Fibroblast of pulmonary artery (primary cell): Measurements from ENCODE around the gene TTR.

Experiments
- DNase-seq: peaks from one replicate; pipeline ENCODE4 v3.0.0-alpha.2; 2010; ENCODE audit warnings: low read depth
- H3K4me3 ChIP-seq: replicated peaks from 2 replicates; pipeline ENCODE4 v1.5.1; 2011; ENCODE audit warnings: low read depth, mild to moderate bottlenecking, control low read depth, low read length, moderate library complexity
- CTCF ChIP-seq: IDR thresholded peaks from 2 replicates; pipeline ENCODE4 v1.5.1; 2011; ENCODE audit warnings: mild to moderate bottlenecking, control low read depth, low read length, inconsistent platforms; ENCODE audit errors: missing control alignments

TTR gene

GRCh38 chr18:31618801-31619200, 27.1 kb downstream of the TTR start:
- DNase-seq = no peak
- no peak for TF ChIP-seq CTCF

GRCh38 chr18:31619291-31619690, 27.6 kb downstream of the TTR start:
- H3K4me3 ChIP-seq = no peak overlapping the region
- no peak for DNase-seq
- TF ChIP-seq CTCF = no peak

More at GRCh38 chr18:31618801-31619200, 27.1 kb downstream of the TTR start:
- no peak overlapping the region for H3K4me3 ChIP-seq

- TF ChIP-seq CTCF = no peak
- no peak overlapping the region for H3K4me3 ChIP-seq
Observed at GRCh38 chr18:31624892-31625640, 33.4 kb downstream of the TTR start.

GRCh38 chr18:31626409-31626808, 34.7 kb downstream of the TTR start:
- TF ChIP-seq CTCF = no peak
- H3K4me3 ChIP-seq = no peak overlapping the region
- DNase-seq = no peak

More at GRCh38 chr18:31624892-31625640, 33.4 kb downstream of the TTR start:
- DNase-seq = no peak

GRCh38 chr18:31630549-31630948, 38.9 kb downstream of the TTR start:
- no peak for TF ChIP-seq CTCF
- no peak for DNase-seq

GRCh38 chr18:31631526-31631925, 39.8 kb downstream of the TTR start:
- DNase-seq = no peak
- H3K4me3 ChIP-seq = no peak overlapping the region
- TF ChIP-seq CTCF = no peak

More at GRCh38 chr18:31630549-31630948, 38.9 kb downstream of the TTR start:
- H3K4me3 ChIP-seq = no peak overlapping the region

- DNase-seq = no peak
- H3K4me3 ChIP-seq = no peak overlapping the region
- no peak for TF ChIP-seq CTCF
Observed at GRCh38 chr18:31632356-31632755, 40.7 kb downstream of the TTR start.
